Measurements from ENCODE around the gene SLC16A8. TPM values are rescaled to one million over a fixed set of nuclear protein-coding genes. Genes with fewer than 3 reads are reported as not detected.

SLC16A8 gene
- total and polyA plus RNA-seq, 2 experiments from 2014 or later = 0.52 to 0.66 TPM

DNA sequence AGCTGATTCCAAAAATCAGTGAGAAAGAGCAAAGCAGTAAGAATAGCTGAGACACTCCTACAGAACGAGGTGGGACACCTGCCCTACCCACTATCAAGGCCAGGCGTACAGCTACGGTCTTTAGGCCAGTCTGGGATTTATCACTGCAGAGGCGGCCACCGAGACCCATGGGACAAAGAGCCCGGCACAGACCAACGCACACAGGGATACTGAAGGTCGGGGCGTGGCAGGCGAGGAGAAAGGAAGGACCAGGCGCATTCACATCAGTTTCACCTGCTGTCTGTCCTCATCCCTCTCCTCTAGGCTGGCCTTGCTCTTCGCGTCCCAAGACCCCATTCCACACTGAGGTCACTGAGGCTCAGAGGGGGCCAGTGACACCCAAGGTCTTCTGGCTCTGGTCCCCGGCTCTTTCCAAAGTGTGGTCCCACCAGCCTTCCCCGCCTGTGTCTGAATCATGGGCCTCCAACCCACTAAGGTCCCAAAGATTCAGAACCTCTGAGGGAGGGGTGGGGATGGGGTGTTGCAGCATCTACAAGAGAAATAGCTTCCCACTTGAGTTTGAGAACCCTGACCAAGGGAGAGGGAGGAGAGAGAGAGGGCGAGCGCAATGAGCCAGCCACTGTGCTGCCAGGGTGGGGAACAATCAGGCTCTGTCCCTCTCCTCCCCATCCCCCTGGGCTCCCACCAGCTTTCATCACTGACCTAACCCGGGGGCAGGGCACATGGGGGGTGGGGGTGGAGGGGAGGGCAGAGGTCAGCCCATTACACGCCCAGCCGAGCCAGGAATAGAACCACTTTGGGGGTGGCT lies 34.0 kb downstream of the SLC16A8 start:
- Histone ChIP-seq H3K79me2 (replicated peaks; ENCODE audit: insufficient read depth) (no peaks in the 10 kb centered on the region), H3K9me2 (ENCODE audit: insufficient read depth) (no peaks in the 10 kb centered on the region), H3K27ac (ENCODE audit: low read depth) (no peak overlapping the region), H3K36me3 (ENCODE audit: insufficient read depth) (no peaks in the 10 kb centered on the region), H3K4me3 (no peak overlapping the region), H2AFZ (no peak overlapping the region), H3F3A (replicated peaks; ENCODE audit: low read depth) (no peaks in the 10 kb centered on the region), H3K4me2 (no peak overlapping the region), H3K27me3 (ENCODE audit: insufficient read depth) (no peaks in the 10 kb centered on the region), H4K20me1 (replicated peaks; ENCODE audit: insufficient read depth) (no peaks in the 10 kb centered on the region; the same call in 1 of the 2 replicates), H3K4me1 (ENCODE audit: insufficient read depth) (no peaks in the 10 kb centered on the region)
- Mint-ChIP-seq H3K27ac (no peak overlapping the region), H3K9me3 (no peaks in the 10 kb centered on the region), H3K36me3 (ENCODE audit: low read depth) (no peaks in the 10 kb centered on the region), H3K4me3 (no peak overlapping the region), H3K27me3 (ENCODE audit: insufficient read depth, low read depth, poor library complexity) (peaks cover 13% of the 10 kb centered on the region), H3K4me1 (0 out of 3 replicates have a peak, but pooled peaks cover 3% of the 10 kb centered on the region)
- no peak for ATAC-seq
- no peak for DNase-seq (ENCODE audit: low spot score)
- TF ChIP-seq STAT1 (IDR thresholded peaks at IDR 0.05; ENCODE audit: unreplicated experiment) (no peak), ETS1 (IDR thresholded peaks at IDR 0.05) (no peak), CREB1 (CRISPR knock-in tag; IDR thresholded peaks at IDR 0.05; ENCODE audit: low read depth) (no peak), POLR2AphosphoS5 (IDR thresholded peaks at IDR 0.05; ENCODE audit: low read depth) (no peak), EZH2phosphoT487 (IDR thresholded peaks at IDR 0.05; ENCODE audit: unreplicated experiment) (no peak), ZNF114 (CRISPR knock-in tag; IDR thresholded peaks at IDR 0.05) (no peak), EZH2 (IDR thresholded peaks at IDR 0.05; ENCODE audit: low read depth, unreplicated experiment) (no peak), REST (IDR thresholded peaks at IDR 0.05; ENCODE audit: unreplicated experiment) (no peak), ZNF331 (CRISPR knock-in tag; IDR thresholded peaks at IDR 0.05; ENCODE audit: low read depth) (no peak), NANOG (IDR thresholded peaks at IDR 0.05; ENCODE audit: borderline replicate concordance) (no peak), JUNB (IDR thresholded peaks at IDR 0.05; ENCODE audit: unreplicated experiment) (no peak), CTCF (conservative IDR thresholded peaks at IDR 0.05; ENCODE audit: low read depth in 2 of 2) (no peak)
- TF ChIP-seq, protein P1, sequence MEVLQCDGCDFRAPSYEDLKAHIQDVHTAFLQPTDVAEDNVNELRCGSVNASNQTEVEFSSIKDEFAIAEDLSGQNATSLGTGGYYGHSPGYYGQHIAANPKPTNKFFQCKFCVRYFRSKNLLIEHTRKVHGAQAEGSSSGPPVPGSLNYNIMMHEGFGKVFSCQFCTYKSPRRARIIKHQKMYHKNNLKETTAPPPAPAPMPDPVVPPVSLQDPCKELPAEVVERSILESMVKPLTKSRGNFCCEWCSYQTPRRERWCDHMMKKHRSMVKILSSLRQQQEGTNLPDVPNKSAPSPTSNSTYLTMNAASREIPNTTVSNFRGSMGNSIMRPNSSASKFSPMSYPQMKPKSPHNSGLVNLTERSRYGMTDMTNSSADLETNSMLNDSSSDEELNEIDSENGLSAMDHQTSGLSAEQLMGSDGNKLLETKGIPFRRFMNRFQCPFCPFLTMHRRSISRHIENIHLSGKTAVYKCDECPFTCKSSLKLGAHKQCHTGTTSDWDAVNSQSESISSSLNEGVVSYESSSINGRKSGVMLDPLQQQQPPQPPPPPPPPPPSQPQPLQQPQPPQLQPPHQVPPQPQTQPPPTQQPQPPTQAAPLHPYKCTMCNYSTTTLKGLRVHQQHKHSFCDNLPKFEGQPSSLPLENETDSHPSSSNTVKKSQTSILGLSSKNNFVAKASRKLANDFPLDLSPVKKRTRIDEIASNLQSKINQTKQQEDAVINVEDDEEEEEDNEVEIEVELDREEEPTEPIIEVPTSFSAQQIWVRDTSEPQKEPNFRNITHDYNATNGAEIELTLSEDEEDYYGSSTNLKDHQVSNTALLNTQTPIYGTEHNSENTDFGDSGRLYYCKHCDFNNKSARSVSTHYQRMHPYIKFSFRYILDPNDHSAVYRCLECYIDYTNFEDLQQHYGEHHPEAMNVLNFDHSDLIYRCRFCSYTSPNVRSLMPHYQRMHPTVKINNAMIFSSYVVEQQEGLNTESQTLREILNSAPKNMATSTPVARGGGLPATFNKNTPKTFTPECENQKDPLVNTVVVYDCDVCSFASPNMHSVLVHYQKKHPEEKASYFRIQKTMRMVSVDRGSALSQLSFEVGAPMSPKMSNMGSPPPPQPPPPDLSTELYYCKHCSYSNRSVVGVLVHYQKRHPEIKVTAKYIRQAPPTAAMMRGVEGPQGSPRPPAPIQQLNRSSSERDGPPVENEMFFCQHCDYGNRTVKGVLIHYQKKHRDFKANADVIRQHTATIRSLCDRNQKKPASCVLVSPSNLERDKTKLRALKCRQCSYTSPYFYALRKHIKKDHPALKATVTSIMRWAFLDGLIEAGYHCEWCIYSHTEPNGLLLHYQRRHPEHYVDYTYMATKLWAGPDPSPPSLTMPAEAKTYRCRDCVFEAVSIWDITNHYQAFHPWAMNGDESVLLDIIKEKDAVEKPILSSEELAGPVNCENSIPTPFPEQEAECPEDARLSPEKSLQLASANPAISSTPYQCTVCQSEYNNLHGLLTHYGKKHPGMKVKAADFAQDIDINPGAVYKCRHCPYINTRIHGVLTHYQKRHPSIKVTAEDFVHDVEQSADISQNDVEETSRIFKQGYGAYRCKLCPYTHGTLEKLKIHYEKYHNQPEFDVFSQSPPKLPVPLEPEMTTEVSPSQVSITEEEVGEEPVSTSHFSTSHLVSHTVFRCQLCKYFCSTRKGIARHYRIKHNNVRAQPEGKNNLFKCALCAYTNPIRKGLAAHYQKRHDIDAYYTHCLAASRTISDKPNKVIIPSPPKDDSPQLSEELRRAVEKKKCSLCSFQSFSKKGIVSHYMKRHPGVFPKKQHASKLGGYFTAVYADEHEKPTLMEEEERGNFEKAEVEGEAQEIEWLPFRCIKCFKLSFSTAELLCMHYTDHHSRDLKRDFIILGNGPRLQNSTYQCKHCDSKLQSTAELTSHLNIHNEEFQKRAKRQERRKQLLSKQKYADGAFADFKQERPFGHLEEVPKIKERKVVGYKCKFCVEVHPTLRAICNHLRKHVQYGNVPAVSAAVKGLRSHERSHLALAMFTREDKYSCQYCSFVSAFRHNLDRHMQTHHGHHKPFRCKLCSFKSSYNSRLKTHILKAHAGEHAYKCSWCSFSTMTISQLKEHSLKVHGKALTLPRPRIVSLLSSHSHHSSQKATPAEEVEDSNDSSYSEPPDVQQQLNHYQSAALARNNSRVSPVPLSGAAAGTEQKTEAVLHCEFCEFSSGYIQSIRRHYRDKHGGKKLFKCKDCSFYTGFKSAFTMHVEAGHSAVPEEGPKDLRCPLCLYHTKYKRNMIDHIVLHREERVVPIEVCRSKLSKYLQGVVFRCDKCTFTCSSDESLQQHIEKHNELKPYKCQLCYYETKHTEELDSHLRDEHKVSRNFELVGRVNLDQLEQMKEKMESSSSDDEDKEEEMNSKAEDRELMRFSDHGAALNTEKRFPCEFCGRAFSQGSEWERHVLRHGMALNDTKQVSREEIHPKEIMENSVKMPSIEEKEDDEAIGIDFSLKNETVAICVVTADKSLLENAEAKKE (CRISPR knock-in tag; IDR thresholded peaks at IDR 0.05) = no peak
